CD4-positive, alpha-beta T cell treated with Interleukin-15 for 1 hour (primary cell): ENCODE results near the gene RAB31.
A peak's percentile ranks its signal among the peaks of the same experiment; 100 is the strongest.
"Not testable (repeated sequence)": the region's sequence is repeated elsewhere in the genome, so short reads cannot be mapped to it uniquely, and the experiment has no call there.

Experiments
- DNase-seq: peaks from one replicate; pipeline ENCODE4 v3.0.0-alpha.2; 2020

The RAB31 gene

GRCh38 chr18:9849407-9850283 lies 141.5 kb downstream of the RAB31 start:
- DNase-seq, result peak; percentile 49

GRCh38 chr18:9850309-9850708 lies 142.2 kb downstream of the RAB31 start:
- no peak for DNase-seq

- DNase-seq, result no peak
Observed at GRCh38 chr18:9851511-9851910, 143.4 kb downstream of the RAB31 start.

- DNase-seq, result no peak
Observed at GRCh38 chr18:9852266-9853081, 144.4 kb downstream of the RAB31 start.

- DNase-seq, result no peak
Observed at GRCh38 chr18:9854801-9855676, 146.9 kb downstream of the RAB31 start.

- DNase-seq, result no peak
Observed at GRCh38 chr18:9855681-9856080, 147.6 kb downstream of the RAB31 start.

- DNase-seq, result no peak
Observed at GRCh38 chr18:9856092-9856491, 148.0 kb downstream of the RAB31 start.

GRCh38 chr18:9857479-9857998 lies 149.4 kb downstream of the RAB31 start:
- not testable (repeated sequence) for DNase-seq

GRCh38 chr18:9858642-9859041 lies 150.5 kb downstream of the RAB31 start:
- DNase-seq, result no peak

GRCh38 chr18:9859232-9859631 lies 151.1 kb downstream of the RAB31 start:
- no peak for DNase-seq

- no peak for DNase-seq
Observed at GRCh38 chr18:9860682-9861081, 152.6 kb downstream of the RAB31 start.

- no peak for DNase-seq
Observed at GRCh38 chr18:9861157-9861556, 153.1 kb downstream of the RAB31 start.

- no peak for DNase-seq
Observed at GRCh38 chr18:9861933-9862332, 153.8 kb downstream of the RAB31 start.

GRCh38 chr18:9862686-9863085 lies 154.6 kb downstream of the RAB31 start:
- no peak for DNase-seq

- no peak for DNase-seq
Observed at GRCh38 chr18:9863282-9863681, 155.2 kb downstream of the RAB31 start.

- DNase-seq, result no peak
Observed at GRCh38 chr18:9865764-9866490, 157.8 kb downstream of the RAB31 start.

GRCh38 chr18:9866627-9867026 lies 158.5 kb downstream of the RAB31 start:
- no peak for DNase-seq

GRCh38 chr18:9867071-9867594 lies 159.0 kb downstream of the RAB31 start:
- DNase-seq, result no peak

- DNase-seq, result no peak
Observed at GRCh38 chr18:9868857-9869714, 161.0 kb downstream of the RAB31 start.

- DNase-seq, result no peak
Observed at GRCh38 chr18:9869715-9870430, 161.8 kb downstream of the RAB31 start.
